Thoracic aorta (tissue), 2 donors: ENCODE data around the gene RUNX2. TPM values are rescaled to one million over a fixed set of nuclear protein-coding genes. Genes with fewer than 3 reads are reported as not detected.

ENCODE experiments used
- ATAC-seq: fragments of 150-250 bp; one replicate; pipeline ENCODE4 v1.8.0; 2017; ENCODE audit warnings: low read depth; ENCODE audit not compliant: insufficient number of reproducible peaks, low FRiP score
- DNase-seq: peaks from one replicate; pipeline ENCODE4 v3.0.0-alpha.2; 2020; ENCODE audit warnings: low spot score
- H3K27ac ChIP-seq, 2 donors: fragments of 200-600 bp; sonication (generic); 1 replicate in 1 of 2; 2 replicates in 1 of 2; pipeline ENCODE4 v1.5.1; 2016; ENCODE audit warnings: mild to moderate bottlenecking in 2 of 2, moderate library complexity in 2 of 2
- H3K27me3 ChIP-seq: fragments of 200-600 bp; sonication (generic); replicated peaks from 2 replicates; pipeline ENCODE4 v1.6.0; 2016; ENCODE audit warnings: mild to moderate bottlenecking; ENCODE audit not compliant: insufficient read depth
- H3K36me3 ChIP-seq: fragments of 200-600 bp; sonication (generic); one replicate; pipeline ENCODE4 v1.5.1; 2016
- H3K4me1 ChIP-seq, 2 donors: fragments of 200-600 bp; sonication (generic); 1 replicate in 1 of 2; 2 replicates in 1 of 2; pipeline versions ENCODE4 v1.5.1 to v1.6.0; 2016; ENCODE audit warnings: low read depth in 2 of 2, mild to moderate bottlenecking in 1 of 2; ENCODE audit not compliant: control insufficient read depth in 1 of 2
- H3K4me3 ChIP-seq: fragments of 200-600 bp; sonication (generic); 2 replicates; pipeline ENCODE4 v1.5.1; 2016; ENCODE audit warnings: mild to moderate bottlenecking
- H3K9me3 ChIP-seq: fragments of 200-600 bp; sonication (generic); 2 replicates; pipeline ENCODE4 v1.5.1; 2016
- CTCF ChIP-seq: fragments of 200-600 bp; sonication (generic); IDR thresholded peaks from one replicate; pipeline ENCODE4 v1.5.1; 2019; ENCODE audit warnings: antibody characterized with exemption
- total RNA-seq, 2 donors: library from RNA; depleted of rRNA; stranded (reverse); fragments of >200 nt; gene quantifications; one replicate each; pipeline versions ENCODE4 v1.1.0 to v1.2.3, GENCODE V29; 2016

RUNX2 gene
- total RNA-seq, 2 donors from 2014 or later = 3.2 to 7.9 TPM

GRCh38 chr6:45496085-45496433 lies 167.9 kb downstream of the RUNX2 start:
- ATAC-seq = no peak
- Histone ChIP-seq H3K27ac (no peak overlapping the region), H3K27me3 (no peaks in the 10 kb centered on the region)

GRCh38 chr6:45498591-45498990 lies 170.5 kb downstream of the RUNX2 start:
- H3K4me1 ChIP-seq = no peaks in the 10 kb centered on the region
- no peak overlapping the region for H3K27ac ChIP-seq
- no peaks in the 10 kb centered on the region for H3K27me3 ChIP-seq
- H3K36me3 ChIP-seq = no peaks in the 10 kb centered on the region
- no peak overlapping the region for H3K4me3 ChIP-seq
- ATAC-seq (no peak), DNase-seq (no peak)
- no peaks in the 10 kb centered on the region for H3K9me3 ChIP-seq
- no peak for TF ChIP-seq CTCF

More at GRCh38 chr6:45496085-45496433, 167.9 kb downstream of the RUNX2 start:
- Histone ChIP-seq H3K4me1 (no peaks in the 10 kb centered on the region), H3K4me3 (no peak overlapping the region), H3K36me3 (no peaks in the 10 kb centered on the region), H3K9me3 (no peaks in the 10 kb centered on the region)
- TF ChIP-seq CTCF = no peak
- DNase-seq = no peak

GRCh38 chr6:45500924-45501816 lies 173.0 kb downstream of the RUNX2 start:
- Histone ChIP-seq H3K4me1 (no peaks in the 10 kb centered on the region), H3K9me3 (no peaks in the 10 kb centered on the region), H3K4me3 (no peak overlapping the region), H3K36me3 (no peaks in the 10 kb centered on the region), H3K27ac (no peak overlapping the region), H3K27me3 (no peaks in the 10 kb centered on the region)
- no peak for TF ChIP-seq CTCF
- ATAC-seq (no peak), DNase-seq (no peak)

GRCh38 chr6:45502456-45502855 lies 174.3 kb downstream of the RUNX2 start:
- TF ChIP-seq CTCF = no peak
- ATAC-seq (no peak), DNase-seq (no peak)
- no peaks in the 10 kb centered on the region for H3K9me3 ChIP-seq
- H3K27me3 ChIP-seq = no peaks in the 10 kb centered on the region
- no peak overlapping the region for H3K4me3 ChIP-seq
- no peaks in the 10 kb centered on the region for H3K4me1 ChIP-seq
- H3K27ac ChIP-seq = no peak overlapping the region
- H3K36me3 ChIP-seq = no peaks in the 10 kb centered on the region

GRCh38 chr6:45504947-45505346 lies 176.8 kb downstream of the RUNX2 start:
- no peak for DNase-seq
- H3K4me3 ChIP-seq = no peak overlapping the region
- H3K27ac ChIP-seq = no peak overlapping the region
- H3K27me3 ChIP-seq = no peaks in the 10 kb centered on the region
- TF ChIP-seq CTCF = no peak
- H3K9me3 ChIP-seq = no peaks in the 10 kb centered on the region
- no peak for ATAC-seq
- no peaks in the 10 kb centered on the region for H3K36me3 ChIP-seq
- no peaks in the 10 kb centered on the region for H3K4me1 ChIP-seq
